H9 (cell line): ENCODE data around the gene AMMECR1. TPM values are rescaled to one million over a fixed set of nuclear protein-coding genes. Genes with fewer than 3 reads are reported as not detected.

Source experiments
- DNase-seq: peaks from one replicate; pipeline ENCODE4 v3.0.0-alpha.2; 2017
- H2AFZ ChIP-seq: one replicate; pipeline ENCODE4 v1.6.1; 2013; ENCODE audit warnings: mild to moderate bottlenecking, low read length, control low read depth, moderate library complexity
- H2AK5ac ChIP-seq: 2 replicates; pipeline ENCODE4 v1.6.1; 2013; ENCODE audit warnings: low read length, control low read depth, mixed read lengths; ENCODE audit not compliant: insufficient read length
- H2BK120ac ChIP-seq: one replicate; pipeline ENCODE4 v1.6.1; 2013; ENCODE audit warnings: low read depth, mild to moderate bottlenecking, low read length, control low read depth, inconsistent platforms; ENCODE audit not compliant: poor library complexity, severe bottlenecking
- H2BK12ac ChIP-seq: 2 replicates; pipeline ENCODE4 v1.6.1; 2013; ENCODE audit warnings: low read length, control low read depth, mixed read lengths, low read depth; ENCODE audit not compliant: insufficient read length
- H2BK15ac ChIP-seq: 2 replicates; pipeline ENCODE4 v1.6.1; 2013; ENCODE audit warnings: low read depth, low read length, control low read depth
- H2BK20ac ChIP-seq: one replicate; pipeline ENCODE4 v1.6.1; 2013; ENCODE audit warnings: low read depth, mild to moderate bottlenecking, low read length, control low read depth, inconsistent platforms; ENCODE audit not compliant: poor library complexity, severe bottlenecking
- H2BK5ac ChIP-seq: 2 replicates; pipeline ENCODE4 v1.6.1; 2013; ENCODE audit warnings: low read length, control low read depth, mixed read lengths; ENCODE audit not compliant: insufficient read length
- H3K14ac ChIP-seq: 2 replicates; pipeline ENCODE4 v1.6.1; 2013; ENCODE audit warnings: low read length, control low read depth; ENCODE audit not compliant: insufficient read depth
- H3K18ac ChIP-seq: 2 replicates; pipeline ENCODE4 v1.6.1; 2013; ENCODE audit warnings: low read depth, mild to moderate bottlenecking, mixed read lengths, low read length, control low read depth; ENCODE audit not compliant: insufficient read length
- H3K23ac ChIP-seq: 2 replicates; pipeline ENCODE4 v1.6.1; 2013; ENCODE audit warnings: low read length, control low read depth, mixed read lengths, low read depth; ENCODE audit not compliant: insufficient read length
- H3K23me2 ChIP-seq: 2 replicates; pipeline ENCODE4 v1.6.1; 2013; ENCODE audit warnings: low read depth, mild to moderate bottlenecking, mixed read lengths, low read length, control low read depth; ENCODE audit not compliant: insufficient read length, poor library complexity, severe bottlenecking
- H3K27ac ChIP-seq: 2 replicates; pipeline ENCODE4 v1.5.1; 2013; ENCODE audit warnings: low read length, control low read depth, mixed read lengths, low read depth; ENCODE audit not compliant: insufficient read length
- H3K27me3 ChIP-seq: 2 replicates; pipeline ENCODE4 v1.6.1; 2013; ENCODE audit warnings: low read length, control low read depth, inconsistent platforms; ENCODE audit not compliant: insufficient read depth
- H3K4ac ChIP-seq: 2 replicates; pipeline ENCODE4 v1.6.1; 2013; ENCODE audit warnings: low read depth, mild to moderate bottlenecking, control low read depth, inconsistent platforms, low read length, moderate library complexity
- H3K4me1 ChIP-seq: 2 replicates; pipeline ENCODE4 v1.6.1; 2013; ENCODE audit warnings: low read length, control low read depth, inconsistent platforms; ENCODE audit not compliant: insufficient read depth
- H3K4me2 ChIP-seq: 2 replicates; pipeline ENCODE4 v1.6.1; 2013; ENCODE audit warnings: low read length, control low read depth, mixed read lengths; ENCODE audit not compliant: insufficient read length, insufficient read depth
- H3K56ac ChIP-seq: 2 replicates; pipeline ENCODE4 v1.6.1; 2013; ENCODE audit warnings: low read depth, mild to moderate bottlenecking, mixed read lengths, low read length, control low read depth; ENCODE audit not compliant: insufficient read length
- H3K79me1 ChIP-seq: 2 replicates; pipeline ENCODE4 v1.6.1; 2013; ENCODE audit warnings: low read depth, mild to moderate bottlenecking, moderate library complexity, low read length, control low read depth, inconsistent platforms; ENCODE audit not compliant: insufficient read depth, poor library complexity, severe bottlenecking
- H3K79me2 ChIP-seq: 2 replicates; pipeline ENCODE4 v1.6.1; 2013; ENCODE audit warnings: low read length, control low read depth, inconsistent platforms; ENCODE audit not compliant: insufficient read depth
- H3K9ac ChIP-seq: 2 replicates; pipeline ENCODE4 v1.6.1; 2013; ENCODE audit warnings: low read length, control low read depth, mixed read lengths; ENCODE audit not compliant: insufficient read length; ENCODE audit errors: extremely low read depth
- H3K9me3 ChIP-seq: one replicate; pipeline ENCODE4 v1.6.1; 2013; ENCODE audit warnings: low read depth, low read length, inconsistent platforms; ENCODE audit not compliant: control insufficient read depth
- H3T11ph ChIP-seq: one replicate; pipeline ENCODE4 v1.6.1; 2013; ENCODE audit warnings: mild to moderate bottlenecking, low read length, control low read depth, inconsistent platforms
- H4K20me1 ChIP-seq: one replicate; pipeline ENCODE4 v1.6.1; 2013; ENCODE audit not compliant: control insufficient read depth, insufficient read length, insufficient read depth
- H4K5ac ChIP-seq: 2 replicates; pipeline ENCODE4 v1.6.1; 2013; ENCODE audit warnings: low read depth, mild to moderate bottlenecking, mixed read lengths, low read length, control low read depth; ENCODE audit not compliant: insufficient read length
- H4K8ac ChIP-seq: replicated peaks from 2 replicates; pipeline ENCODE4 v1.6.1; 2013; ENCODE audit warnings: low read length, control low read depth, mixed read lengths, low read depth; ENCODE audit not compliant: insufficient read length
- H4K91ac ChIP-seq: 2 replicates; pipeline ENCODE4 v1.6.1; 2013; ENCODE audit warnings: low read depth, mild to moderate bottlenecking, moderate library complexity, mixed read lengths, low read length, control low read depth; ENCODE audit not compliant: insufficient read length
- H3K27ac Mint-ChIP-seq, 3 experiments: 2 replicates in 2 of 3; 3 replicates in 1 of 3; pipeline ENCODE4 v1.8.0; 2020 to 2021; ENCODE audit warnings: mixed read lengths in 3 of 3, mild to moderate bottlenecking in 1 of 3, moderate library complexity in 1 of 3
- H3K27me3 Mint-ChIP-seq: 2 replicates; pipeline ENCODE4 v1.8.0; 2021; ENCODE audit warnings: low read depth, mild to moderate bottlenecking, moderate library complexity, mixed read lengths
- H3K36me3 Mint-ChIP-seq, 3 experiments: 2 replicates in 2 of 3; 3 replicates in 1 of 3; pipeline ENCODE4 v1.8.0; 2020 to 2021; ENCODE audit warnings: low read depth in 3 of 3, mixed read lengths in 3 of 3; ENCODE audit not compliant: insufficient read depth in 1 of 3
- H3K4me1 Mint-ChIP-seq, 2 experiments: 2 replicates each; pipeline ENCODE4 v1.8.0; 2020; ENCODE audit warnings: mixed read lengths in 2 of 2
- H3K4me3 Mint-ChIP-seq, 2 experiments: 2 replicates in 1 of 2; 3 replicates in 1 of 2; pipeline ENCODE4 v1.8.0; 2020 to 2021; ENCODE audit warnings: mild to moderate bottlenecking in 2 of 2, mixed read lengths in 2 of 2, moderate library complexity in 1 of 2
- H3K9me3 Mint-ChIP-seq, 2 experiments: 2 replicates in 1 of 2; 3 replicates in 1 of 2; pipeline ENCODE4 v1.8.0; 2020; ENCODE audit warnings: mild to moderate bottlenecking in 2 of 2, mixed read lengths in 2 of 2, moderate library complexity in 1 of 2
- CTCF ChIP-seq: fragments of 200-600 bp; sonication (generic); conservative IDR thresholded peaks from 3 replicates; pipeline ENCODE4 v1.8.0; 2021; ENCODE audit warnings: antibody characterized with exemption, mild to moderate bottlenecking
- WGBS: extraction: QIAGEN DNeasy Blood & Tissue Kit; methylation state at CpG from one replicate; pipeline ENCODE4 v1.1.7; 2013; ENCODE audit warnings: missing lambda C conversion rate, low lambda C conversion rate, mixed read lengths; ENCODE audit not compliant: insufficient read length; ENCODE audit errors: extremely low coverage; 5-methylcytosine and 5-hydroxymethylcytosine counted together
- total RNA-seq: library from RNA; stranded (reverse); gene quantifications from 2 replicates; pipeline ENCODE4 v1.2.1, GENCODE V29; 2021

The AMMECR1 gene
- total RNA-seq, 1 experiment from 2014 or later: 28.5 TPM

- Histone ChIP-seq H3K4me2 (no peak overlapping the region), H2BK15ac (no peak overlapping the region), H3K56ac (no peak overlapping the region), H3K14ac (no peak overlapping the region), H2BK20ac (no peak overlapping the region), H3K9ac (no peak overlapping the region), H2BK5ac (no peak overlapping the region), H3K23ac (no peak overlapping the region), H2BK120ac (no peak overlapping the region), H3K4me1 (peaks cover 2% of the 10 kb centered on the region; the same call in 1 of the 2 replicates), H3K4ac (no peak overlapping the region), H4K8ac (no peak overlapping the region), H3T11ph (no peak overlapping the region), H4K20me1 (no peaks in the 10 kb centered on the region), H2BK12ac (no peak overlapping the region), H3K79me1 (no peaks in the 10 kb centered on the region), H3K27me3 (no peaks in the 10 kb centered on the region), H4K91ac (no peak overlapping the region), H3K79me2 (no peaks in the 10 kb centered on the region; the same call in 1 of the 2 replicates), H3K18ac (no peak overlapping the region), H3K9me3 (no peaks in the 10 kb centered on the region), H2AFZ (no peak overlapping the region), H4K5ac (no peak overlapping the region), H3K27ac (no peak overlapping the region), H3K23me2 (peaks cover 8% of the 10 kb centered on the region), H2AK5ac (no peak overlapping the region)
- no peak for TF ChIP-seq CTCF
- no peak overlapping the region for H3K4me3 Mint-ChIP-seq
- H3K36me3 Mint-ChIP-seq: no peaks in the 10 kb centered on the region
- H3K27me3 Mint-ChIP-seq: no peaks in the 10 kb centered on the region
- peaks cover 3 to 6% of the 10 kb centered on the region in 2 experiments; a peak in 1 of 5 replicates for H3K9me3 Mint-ChIP-seq
- peaks cover 39 to 46% of the 10 kb centered on the region in 2 experiments for H3K4me1 Mint-ChIP-seq
- no peak for DNase-seq
- no CpG with 5 or more reads among the region's 3 CpGs for WGBS
- no peak overlapping the region for H3K27ac Mint-ChIP-seq
Observed at GRCh38 chrX:110321670-110322069, 3.8 kb upstream of the AMMECR1 start.
